Activated CD4-positive, alpha-beta T cell treated with anti-CD3 and anti-CD28 coated beads, Interleukin-10, Interleukin-2, amounts not matched to agents 100 ng/mL and 50 ng/mL, durations not matched to agents 16 hours and 8 hours (primary cell): ENCODE data around the gene CPED1.

Experiments
- DNase-seq: peaks from one replicate; pipeline ENCODE4 v3.0.0-alpha.2; 2020

The CPED1 gene

DNA sequence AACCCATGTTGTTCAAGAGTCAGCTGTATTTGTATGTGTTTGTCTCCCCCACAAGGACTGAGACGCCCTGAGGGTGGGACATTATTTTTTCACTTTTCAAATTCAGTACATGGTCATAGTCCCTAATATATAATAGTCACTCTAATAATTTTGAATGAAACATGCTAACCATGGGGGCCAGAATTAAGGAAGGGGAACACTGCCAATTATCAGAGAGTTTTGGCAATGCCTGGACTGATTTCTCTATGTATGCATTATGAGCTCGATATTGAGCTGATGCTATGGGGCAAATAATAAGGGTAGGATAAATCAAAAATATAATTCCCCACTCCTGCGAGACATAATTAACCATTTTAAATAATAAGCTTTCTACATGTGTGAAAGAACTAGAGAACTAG, 87.4 kb downstream of the CPED1 start:
- no peak for DNase-seq

DNA sequence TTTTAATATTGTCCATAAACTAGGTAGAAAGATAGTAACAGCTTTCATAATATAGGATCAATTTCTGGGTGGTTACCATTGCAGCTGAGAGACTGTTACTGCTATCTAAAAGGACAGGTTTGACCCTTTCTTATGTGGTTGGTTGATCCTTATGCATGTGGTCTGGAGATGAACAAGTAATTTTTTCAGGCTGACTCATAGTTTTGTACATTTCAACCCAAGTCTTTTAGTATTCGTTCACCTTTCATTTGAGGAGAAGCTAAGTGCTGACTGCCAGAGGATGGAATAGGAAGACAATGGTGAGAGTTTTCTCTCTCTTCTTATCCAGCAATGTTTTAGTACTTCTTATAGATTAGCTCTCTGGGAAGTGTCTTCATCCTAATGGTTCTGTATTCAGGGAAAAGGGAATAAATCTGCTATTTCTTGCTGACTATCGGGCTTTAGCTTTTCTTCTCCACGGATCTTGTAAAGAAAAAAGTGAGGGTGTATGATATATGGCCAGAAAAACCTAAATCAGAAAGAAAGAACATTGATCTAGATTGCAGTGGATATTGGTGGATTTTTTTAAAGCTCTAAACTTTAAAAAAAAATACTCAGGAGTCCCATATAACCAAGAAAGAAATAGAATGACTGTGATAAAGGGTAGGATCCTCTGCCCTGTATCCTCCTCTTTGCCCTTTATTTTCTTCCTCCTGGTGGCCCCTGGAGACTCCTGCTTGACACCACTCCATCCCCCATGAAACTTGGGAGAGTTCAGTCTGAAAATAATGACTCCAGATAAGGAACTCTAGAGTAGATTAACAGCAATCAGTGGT, 88.0 kb downstream of the CPED1 start:
- DNase-seq, result no peak

DNA sequence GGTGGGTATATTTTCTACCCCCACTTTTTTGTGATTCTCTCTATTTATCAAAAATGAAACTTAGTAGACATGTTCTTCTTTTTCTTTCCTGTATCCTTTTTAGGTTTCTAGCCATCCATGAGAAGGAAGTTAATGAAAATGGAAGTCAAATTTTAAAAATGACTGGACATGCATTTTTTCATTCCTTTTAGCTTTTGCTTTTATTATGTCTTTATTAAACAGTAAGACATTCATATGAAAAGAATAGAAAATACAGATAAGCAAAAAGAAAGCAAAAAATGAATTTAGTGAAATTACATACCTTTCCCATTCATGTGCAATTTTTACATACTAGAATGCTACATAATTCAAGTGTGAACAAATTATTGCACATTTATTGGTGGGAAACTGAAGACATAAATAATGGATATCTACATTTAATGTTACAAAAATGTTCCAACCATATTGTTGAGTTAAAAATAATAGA, 88.7 kb downstream of the CPED1 start:
- no peak for DNase-seq

DNA sequence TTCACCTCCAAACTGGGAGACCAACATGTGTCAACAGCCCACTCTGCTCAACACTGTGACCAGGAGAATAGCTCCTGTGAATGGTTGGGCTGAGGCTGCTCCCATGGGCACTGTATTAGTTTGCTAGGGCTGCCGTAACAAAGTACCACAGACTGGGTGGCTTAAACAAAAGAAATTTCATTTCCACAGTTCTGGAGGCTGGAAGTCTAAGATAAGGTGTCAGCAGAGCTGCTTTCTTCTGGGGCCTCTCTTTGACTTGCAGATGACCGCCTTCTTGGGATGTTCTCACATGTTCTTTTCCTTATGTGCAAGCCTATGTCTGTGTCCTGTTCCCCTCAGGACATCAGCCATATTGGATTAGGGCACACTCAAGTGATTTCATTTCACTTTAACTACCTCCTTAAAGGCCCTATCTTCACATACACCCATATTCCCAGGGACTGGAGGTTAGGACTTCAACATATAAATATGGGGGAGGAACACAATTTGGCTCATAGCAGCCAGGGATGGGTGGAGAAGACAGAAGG, 90.3 kb downstream of the CPED1 start:
- no peak for DNase-seq

DNA sequence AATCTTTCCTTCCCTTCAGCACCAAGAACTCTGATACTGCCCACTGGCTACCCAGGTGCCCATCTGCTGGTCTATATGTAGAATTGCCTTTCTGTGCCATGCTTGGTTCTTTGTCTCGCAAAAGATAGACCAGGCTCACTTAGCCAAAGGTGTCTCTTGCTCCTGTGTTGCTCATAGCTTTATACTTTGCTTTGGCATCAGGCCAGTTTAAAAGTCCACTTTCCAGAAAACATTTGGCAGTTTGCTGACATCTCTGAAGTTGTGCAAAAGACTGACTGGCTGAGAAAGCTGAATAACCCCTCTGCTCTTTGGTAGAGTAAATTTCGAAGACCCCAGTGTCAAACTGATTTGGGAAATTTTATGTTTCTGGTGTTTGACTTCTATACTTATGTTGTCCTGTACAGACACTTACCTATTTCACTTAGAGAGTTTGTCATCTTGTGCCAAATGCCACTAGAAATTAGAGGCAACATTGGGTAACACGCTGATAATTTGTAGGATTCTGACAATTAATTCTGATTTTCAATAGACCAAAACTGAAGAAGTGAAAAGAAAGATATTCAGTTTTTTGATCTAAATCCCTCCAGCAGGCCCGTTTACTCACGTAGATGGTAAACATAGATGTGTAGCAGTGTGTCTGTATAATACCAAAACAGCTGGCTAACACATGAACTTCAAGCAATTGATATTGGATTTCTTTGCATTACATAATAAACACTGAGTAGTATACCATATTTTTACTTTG, 91.1 kb downstream of the CPED1 start:
- DNase-seq, result no peak

DNA sequence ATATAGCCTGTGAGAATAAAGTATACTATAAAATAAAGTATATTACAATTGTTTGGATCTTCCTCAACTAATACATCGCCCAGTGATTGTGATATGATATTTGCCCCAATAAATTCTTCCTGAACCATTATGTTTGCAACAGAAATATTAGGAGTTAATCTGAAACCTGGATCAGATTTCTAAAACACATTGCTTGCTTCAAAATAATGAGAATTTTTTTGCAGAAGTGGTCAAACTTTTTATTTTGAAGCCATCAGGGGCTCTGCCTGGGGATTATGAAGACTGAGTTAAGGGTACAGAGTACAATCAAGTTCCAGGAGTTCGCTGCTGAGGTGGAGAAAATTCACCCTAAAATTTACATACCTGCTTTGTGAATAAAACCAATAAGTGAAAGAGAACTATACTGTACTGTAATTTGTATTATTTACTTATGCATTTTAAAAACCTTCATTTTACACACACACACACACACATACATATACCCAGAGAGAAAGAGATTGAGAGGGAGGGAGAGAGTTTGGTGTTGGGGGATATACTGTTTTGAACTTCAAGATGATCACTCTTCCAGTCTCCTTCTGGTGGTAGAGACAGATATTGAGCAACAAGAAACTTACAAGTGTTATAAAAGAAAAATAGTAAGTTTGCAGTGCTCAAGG, 91.9 kb downstream of the CPED1 start:
- DNase-seq, result no peak

DNA sequence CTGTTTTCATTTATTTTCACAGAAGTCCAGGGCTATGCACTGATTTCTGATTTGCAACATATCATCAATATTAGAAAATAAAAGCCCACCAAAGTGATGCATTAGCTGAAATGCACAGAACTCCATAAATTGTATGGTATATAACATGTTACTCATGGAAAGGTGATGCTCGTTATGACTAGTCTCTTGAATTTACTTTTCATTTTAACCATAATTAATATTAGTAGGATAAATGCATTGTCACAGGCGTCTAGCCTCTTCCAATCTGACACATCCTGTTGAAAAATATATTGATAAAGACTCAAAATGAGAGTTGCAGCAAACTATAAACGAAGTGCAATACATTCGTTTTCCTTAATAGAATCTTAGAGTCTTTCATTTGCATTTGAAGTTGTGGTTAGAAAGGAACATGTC, 92.4 kb downstream of the CPED1 start:
- no peak for DNase-seq

DNA sequence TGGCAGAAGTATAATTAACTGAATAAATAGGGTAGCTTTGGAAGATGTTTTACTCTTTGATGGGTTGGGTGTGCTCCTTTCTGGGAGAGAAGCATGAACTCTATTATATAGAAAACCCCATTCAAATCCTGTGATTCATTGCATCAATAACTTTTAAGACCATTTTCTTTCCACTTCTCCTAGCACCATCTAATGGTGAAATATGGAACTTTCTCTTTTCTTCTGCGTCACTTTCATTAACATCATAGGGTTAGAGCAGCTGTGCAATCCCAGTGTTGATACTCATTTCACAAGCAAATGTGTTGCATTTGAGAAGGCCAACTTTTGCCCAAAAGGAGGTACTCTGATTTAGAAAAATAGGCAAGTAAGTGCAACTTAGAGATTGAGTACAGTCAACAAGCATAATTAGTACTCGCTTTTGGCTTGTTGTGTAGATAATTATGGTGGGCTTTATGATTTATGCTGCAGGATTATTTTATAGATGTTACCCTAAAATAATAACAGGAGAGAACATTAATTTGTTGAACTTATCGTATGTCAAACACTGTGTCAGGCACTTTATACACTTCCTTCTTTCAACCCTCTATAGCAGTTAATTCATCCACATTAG, 92.9 kb downstream of the CPED1 start:
- peak; percentile 61 for DNase-seq

DNA sequence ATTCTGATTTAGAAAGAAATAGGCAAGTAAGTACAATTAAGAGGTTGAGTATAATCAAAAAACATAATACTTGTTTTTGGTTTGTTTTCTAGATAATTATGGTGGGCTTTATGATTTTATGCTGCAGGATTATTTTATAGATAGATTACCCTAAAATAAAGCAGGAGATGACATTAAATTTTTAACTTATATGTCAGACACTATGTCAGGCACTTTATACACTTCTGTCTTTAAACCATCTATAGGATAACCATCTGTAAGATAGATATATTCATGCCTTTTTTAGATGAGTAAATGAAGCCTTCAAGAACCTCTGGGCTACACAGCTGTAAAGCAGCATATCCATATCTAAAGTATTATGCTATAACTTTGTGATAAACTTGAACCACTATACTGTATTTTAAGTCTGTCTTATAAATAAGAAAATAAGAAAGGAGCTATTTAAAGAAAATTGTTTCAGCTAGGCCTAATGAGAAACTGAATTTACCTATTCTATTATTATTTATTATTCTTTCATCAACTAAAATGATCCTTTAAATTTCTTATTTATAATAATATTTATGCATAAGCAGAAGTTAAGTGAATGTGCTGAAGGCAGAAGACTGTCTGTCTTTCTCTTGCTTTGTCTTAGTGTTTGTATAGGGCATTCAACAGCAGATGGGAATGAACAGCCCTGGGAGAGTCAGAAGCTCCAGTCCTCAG, 94.0 kb downstream of the CPED1 start:
- no peak for DNase-seq

DNA sequence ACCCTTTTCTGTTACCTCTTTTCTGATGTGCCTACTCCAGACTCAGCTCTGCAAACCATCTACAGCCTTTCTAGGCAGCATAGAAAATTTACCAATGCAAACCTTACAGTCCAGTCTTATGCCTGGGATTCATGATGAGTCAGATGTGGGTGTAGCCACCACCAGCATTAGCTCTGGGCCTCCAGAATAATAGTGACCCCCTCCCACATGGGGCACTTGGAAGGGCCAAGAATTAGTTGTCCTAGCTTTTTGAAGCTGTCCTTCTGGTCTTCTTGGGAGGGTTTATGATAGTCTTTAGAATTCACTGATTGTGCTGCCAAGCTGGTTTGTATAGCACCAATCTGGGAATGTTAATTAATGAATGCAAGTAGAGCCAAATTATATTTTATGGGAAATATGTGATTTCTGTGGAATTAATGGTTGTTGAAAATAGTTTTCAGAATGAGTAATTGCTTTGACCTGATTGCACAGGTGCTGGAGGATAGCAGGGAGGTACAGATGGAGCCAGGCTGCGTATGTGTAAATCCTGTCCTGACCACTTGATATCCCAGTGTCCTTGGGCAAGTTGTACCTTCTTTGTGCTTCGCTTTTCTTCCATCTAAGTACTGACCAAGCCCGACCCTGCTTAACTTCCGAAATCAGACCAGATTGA, 94.8 kb downstream of the CPED1 start:
- no peak for DNase-seq

DNA sequence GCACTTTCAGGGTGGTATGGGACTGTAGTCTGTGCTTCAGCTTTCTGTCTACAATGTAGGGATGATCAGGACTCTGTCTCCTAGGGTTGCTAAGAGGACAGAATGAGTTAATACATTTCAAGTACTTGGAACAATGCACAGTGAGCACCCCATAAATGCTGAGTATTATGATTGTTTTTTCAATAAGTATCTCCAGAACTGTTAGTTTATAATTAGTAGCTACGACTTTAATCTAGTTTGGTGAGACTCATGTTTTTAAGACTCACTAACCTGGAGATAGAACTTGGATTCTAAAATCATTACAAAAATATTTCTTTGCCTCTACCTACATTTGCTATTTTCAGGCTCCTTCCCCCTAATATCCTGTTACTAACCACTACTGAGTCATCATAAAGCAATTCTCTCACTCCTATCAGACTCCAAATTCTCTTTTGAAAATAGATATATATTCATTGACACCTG, 95.3 kb downstream of the CPED1 start:
- no peak for DNase-seq

DNA sequence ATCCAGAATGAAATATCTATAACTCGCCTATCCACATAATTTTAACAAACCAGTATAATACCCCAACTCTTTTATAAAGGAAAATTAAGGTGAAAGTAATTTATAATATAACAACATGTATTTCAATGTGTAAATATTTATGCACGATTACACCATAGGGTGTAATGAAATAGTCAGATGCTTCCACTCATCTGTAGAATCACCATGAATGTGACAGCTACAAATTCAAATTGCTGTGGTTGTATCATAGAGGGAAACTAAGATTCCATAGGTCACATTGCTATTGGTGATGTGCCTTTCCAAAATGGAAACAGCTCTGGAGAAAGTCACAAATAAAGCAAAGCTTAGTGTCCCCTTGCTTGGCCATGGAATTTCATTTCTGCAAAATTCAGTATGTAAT, 95.7 kb downstream of the CPED1 start:
- no peak for DNase-seq

DNA sequence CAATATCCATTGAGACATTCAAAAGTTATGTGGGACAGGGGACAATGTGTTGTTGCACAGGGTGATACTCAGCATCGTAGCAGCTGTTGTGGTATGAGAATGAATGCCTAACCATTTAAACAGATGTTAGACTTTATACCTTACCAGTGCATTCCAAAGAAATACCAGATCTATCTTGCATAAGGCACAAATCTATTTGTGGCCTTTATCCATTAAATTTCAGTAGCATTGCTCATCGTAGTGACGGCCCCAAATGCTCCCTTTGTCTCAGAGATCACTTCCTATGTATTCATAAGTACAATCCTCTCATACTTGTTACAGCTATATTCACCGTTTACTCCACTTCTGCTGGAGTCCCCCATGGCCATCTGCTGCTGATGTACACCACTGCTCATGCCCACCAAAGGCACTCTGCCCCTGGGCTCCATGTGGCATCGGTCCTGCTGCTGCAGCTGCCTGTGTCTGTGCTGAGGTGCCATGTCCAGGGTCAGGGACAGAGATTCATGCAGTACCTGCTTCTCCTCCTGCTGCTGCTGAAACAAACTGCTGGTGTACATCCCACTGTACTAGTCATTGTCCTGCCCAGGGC, 96.3 kb downstream of the CPED1 start:
- DNase-seq, result no peak

DNA sequence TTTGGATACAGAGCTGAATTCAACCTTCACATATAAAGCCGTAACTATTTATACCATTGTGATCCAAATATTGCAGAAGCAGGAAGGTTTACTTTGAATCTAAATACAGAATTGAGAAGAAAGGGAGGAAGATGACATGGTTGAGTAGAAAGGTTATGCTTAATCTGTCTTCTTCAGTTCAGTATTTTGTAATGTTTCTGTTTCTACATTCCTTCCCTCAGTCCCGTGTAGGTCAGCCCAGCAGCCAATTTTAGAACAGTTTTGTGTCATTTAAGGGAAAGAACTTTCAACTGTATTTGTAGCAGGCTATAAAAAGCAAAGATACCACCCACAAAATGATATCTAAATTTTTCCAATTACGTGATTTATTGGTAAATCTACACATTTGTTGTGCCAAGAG, 97.4 kb downstream of the CPED1 start:
- DNase-seq, result no peak

DNA sequence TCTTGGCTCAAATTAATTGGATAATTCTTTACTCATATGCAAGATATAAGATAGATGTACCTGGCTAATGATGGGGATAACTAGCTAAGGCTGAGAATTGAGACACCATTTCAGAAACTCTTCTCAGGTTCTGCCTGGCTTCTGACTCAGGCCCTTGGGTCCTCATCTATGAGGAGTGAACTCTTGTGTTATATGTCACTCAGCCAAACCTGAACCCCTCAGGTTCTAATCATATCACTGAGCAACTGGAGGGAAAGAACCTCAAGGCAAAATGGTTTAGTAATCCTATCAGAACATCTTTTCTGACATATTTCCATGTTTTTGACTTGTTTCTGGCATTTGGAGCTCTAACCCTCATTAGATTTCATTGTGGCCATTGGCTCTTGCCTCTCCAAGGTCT, 100.4 kb downstream of the CPED1 start:
- DNase-seq, result no peak

DNA sequence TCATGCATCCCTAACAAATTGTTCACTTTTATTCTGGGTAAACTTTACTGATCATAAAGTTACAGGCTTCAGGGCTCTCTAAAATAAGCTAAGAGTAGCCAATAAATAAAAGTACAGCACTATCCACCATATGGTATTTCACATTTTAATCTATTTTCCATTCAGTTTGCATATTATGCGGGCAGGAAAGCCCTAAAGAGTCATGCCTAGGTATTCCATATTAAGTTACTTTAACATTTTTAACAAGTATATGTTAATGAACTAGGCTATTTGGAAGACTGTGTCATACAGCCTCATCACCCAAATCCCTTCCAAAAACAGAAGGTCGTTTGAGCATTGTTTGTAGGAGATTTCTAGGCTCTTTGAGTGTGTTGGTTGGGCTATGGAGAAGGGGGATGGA, 106.3 kb downstream of the CPED1 start:
- DNase-seq, result no peak

DNA sequence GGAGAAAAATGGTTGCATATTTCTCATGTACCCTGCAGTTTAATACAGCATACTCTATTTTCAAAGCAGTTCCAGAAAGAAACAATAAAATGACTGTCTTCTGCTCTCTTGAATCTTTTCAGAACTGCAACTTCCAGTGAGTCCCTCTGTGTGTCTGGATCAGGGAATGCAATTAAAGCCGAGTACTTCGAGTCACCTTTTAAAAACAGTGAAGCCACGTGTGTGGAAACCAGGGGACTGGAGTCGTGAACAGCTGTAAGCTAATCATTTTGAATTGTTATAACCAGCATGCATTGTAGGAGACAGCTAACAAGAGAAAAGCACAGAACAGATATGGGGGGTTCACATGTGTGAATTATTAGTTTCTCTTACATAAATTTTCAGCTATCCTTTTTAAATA, 109.1 kb downstream of the CPED1 start:
- DNase-seq, result no peak

DNA sequence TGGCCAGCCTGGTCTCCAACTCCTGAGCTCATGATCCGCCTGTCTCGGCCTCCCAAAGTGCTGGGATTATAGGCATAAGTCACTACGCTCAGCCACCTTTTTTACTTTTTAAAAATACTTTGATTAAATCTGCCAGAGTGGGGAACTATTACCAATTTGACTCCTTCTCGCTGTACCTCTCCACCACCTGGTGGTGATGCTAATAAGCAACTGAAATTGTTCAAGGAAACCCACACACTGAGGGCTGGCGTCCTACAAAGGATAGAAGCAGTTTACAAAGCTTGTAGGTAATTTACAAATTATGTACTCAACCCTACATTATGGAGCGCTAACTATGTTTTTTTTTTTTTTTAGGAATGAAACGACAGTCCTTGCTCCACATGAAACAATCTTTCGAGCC, 111.1 kb downstream of the CPED1 start:
- no peak for DNase-seq

DNA sequence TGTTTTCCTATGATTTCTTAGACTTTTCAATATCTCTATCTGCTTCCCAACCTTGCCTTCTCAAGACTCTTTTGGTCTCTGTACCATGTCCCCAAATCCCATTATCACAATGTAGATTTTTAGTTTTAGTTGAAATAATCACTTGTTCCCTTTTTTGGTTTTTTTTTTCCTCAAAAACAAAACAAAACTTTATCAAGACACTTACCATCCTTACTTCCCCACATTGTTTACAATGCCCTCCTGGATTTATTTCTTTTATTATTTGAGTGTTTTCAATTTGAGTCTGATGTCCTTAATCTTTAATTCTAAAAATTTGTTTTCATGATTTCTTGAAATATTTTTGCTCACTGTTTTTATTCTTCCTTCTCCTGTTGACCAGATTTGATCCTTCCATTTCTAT, 112.6 kb downstream of the CPED1 start:
- no peak for DNase-seq

DNA sequence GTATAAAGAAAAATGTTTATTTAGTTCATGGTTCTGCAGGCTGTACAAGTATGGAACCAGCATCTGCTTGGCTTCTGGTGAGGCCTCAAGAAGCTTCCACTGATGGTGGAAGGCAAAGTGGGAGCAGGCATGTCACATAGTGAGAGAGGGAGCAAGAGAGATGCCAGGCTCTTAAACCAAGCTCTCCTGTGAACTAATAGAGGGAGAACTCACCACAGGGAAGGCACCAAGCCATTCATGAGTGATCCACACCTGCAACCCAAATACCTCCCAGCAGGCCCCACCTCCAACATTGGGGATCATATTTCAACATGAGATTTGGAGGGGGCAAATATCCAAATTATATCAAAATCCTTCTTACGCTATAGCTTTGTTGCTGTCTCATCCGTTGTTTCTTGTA, 113.1 kb downstream of the CPED1 start:
- no peak for DNase-seq

DNA sequence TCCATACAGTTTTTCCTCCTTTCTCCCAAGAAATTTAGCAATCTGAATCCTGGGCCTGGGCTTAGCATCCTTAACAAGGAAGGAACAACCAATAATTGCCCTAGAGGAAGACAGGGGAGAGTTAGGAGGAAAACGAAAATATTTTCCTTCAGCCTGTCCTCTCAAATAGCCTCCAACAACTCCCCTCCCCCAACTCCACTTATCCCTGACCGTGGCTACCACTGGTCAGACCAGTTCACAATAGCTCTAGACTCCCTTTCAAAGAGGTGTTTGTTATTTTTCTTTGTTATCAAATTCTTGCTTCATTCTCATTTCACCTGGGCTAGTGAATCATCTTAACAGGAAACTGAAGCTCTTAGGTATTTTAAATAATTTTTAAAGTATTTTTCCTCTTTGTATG, 114.1 kb downstream of the CPED1 start:
- no peak for DNase-seq

DNA sequence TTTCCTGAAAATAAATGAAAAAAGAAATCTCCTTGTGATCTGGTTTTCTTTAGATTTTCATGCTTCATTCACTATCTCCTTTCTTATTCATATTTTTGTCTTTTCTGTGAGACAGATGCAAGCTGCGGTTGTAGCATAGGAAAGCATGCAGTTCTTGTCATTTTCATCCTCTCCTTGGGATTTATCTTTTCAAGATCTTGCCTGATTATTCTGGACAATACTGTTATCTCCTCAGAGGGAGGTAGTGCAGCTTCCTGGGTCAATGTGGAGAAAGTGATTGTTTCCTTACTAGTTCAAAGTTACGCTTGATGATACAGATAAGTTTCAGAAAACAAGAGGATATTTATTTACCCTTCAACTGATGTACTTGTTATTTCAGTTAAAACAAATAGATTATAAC, 114.6 kb downstream of the CPED1 start:
- no peak for DNase-seq
